K562 (cell line): ENCODE data around the gene COX20. TPM values are rescaled to one million over a fixed set of nuclear protein-coding genes. Genes with fewer than 3 reads are reported as not detected.

Source experiments
- CUX1 ChIP-seq: fragments of 200-800 bp; sonication (Bioruptor generic); IDR thresholded peaks from 2 replicates; pipeline ENCODE4 v1.6.1; 2016; ENCODE audit warnings: missing genetic modification characterization, missing compliant biosample characterization
- IRF1 ChIP-seq: sonication (generic); formaldehyde crosslinking; IDR thresholded peaks from 2 replicates; pipeline ENCODE4 v1.8.0; 2022; ENCODE audit warnings: missing genetic modification reagents, mild to moderate bottlenecking, borderline replicate concordance
- THRA ChIP-seq: fragments of 450-650 bp; IDR thresholded peaks from 2 replicates; pipeline ENCODE4 v1.6.1; 2017; ENCODE audit warnings: mild to moderate bottlenecking, moderate library complexity
- ZNF609 ChIP-seq: sonication (generic); formaldehyde crosslinking; IDR thresholded peaks from 2 replicates; pipeline ENCODE4 v1.8.1; 2023; ENCODE audit warnings: missing genetic modification reagents, mild to moderate bottlenecking, borderline replicate concordance
- polyA plus RNA-seq, 8 experiments: library from polyadenylated mRNA; depleted of rRNA in 4 of 8; stranded (reverse) in 5 of 8; unstranded in 3 of 8; fragments of >200 nt; fragmentation: Nextera tagmentation in 2 of 8; fragmentation: Illumina TruSeq in 1 of 8; extraction: Ambion mirVana in 2 of 8; extraction: Trizol in 1 of 8; gene quantifications; 2 replicates each; pipeline versions ENCODE4 v1.2.1 to v1.2.3, GENCODE V29; 2011 to 2014; ENCODE audit warnings: inconsistent platforms in 1 of 8, missing spikeins in 1 of 8
- total RNA-seq, 7 experiments: library from RNA; depleted of rRNA in 6 of 7; stranded (reverse); fragments of >200 nt in 6 of 7; fragmentation: Illumina TruSeq in 2 of 7; extraction: Trizol in 2 of 7; gene quantifications; 2 replicates each; pipeline versions ENCODE4 v1.2.1 to v1.2.3, GENCODE V29; 2011 to 2021; ENCODE audit warnings: low replicate concordance in 1 of 7

The COX20 gene
- total and polyA plus RNA-seq, 9 of the 15 experiments (the other 6 are each of a cell fraction or from before 2014, with no cell fraction given), result 41.5 to 192 (median 84.3) TPM

GRCh38 chr1:244887281-244887680 is 51.8 kb downstream of the COX20 start (continued):
- TF ChIP-seq CUX1 (CRISPR knock-in tag) (no peak), THRA (no peak), ZNF609 (CRISPR knock-in tag) (no peak), IRF1 (no peak)
